A549 (cell line): ENCODE data around the gene CREB1. TPM values are rescaled to one million over a fixed set of nuclear protein-coding genes. Genes with fewer than 3 reads are reported as not detected.
A peak's percentile ranks its signal among the peaks of the same experiment; 100 is the strongest.

Source experiments
- ATAC-seq, 2 experiments: fragments of 200-7000 bp in 1 of 2; fragments of >200 bp in 1 of 2; cut with Nextera tagmentation in 1 of 2; cut with Tn5 transposase in 1 of 2; 3 replicates each; pipeline versions ENCODE4 v1.8.0 to v1.9.1; 2018 to 2020; ENCODE audit warnings: mild to moderate bottlenecking in 1 of 2, moderate library complexity in 1 of 2
- CTCF ChIA-PET: fragments of 300-600 bp; sonication (Branson Sonifier 250); formaldehyde crosslinking; extraction: SDS; loops from one replicate; lab custom pipeline; 2021; ENCODE audit warnings: antibody characterized with exemption, inconsistent platforms; lab: Yijun Ruan, JAX
- POLR2A ChIA-PET: fragments of 350-600 bp; formaldehyde crosslinking; extraction: SDS; loops from one replicate; lab custom pipeline; 2021; ENCODE audit warnings: antibody characterized with exemption, inconsistent platforms; lab: Yijun Ruan, JAX
- DNase-seq, 2 experiments: peaks; one replicate each; pipeline versions ENCODE4 v3.0.0 to v3.0.0-alpha.2; 2011 to 2016; ENCODE audit warnings: low read depth in 1 of 2, low spot score in 1 of 2
- FAIRE-seq: peaks from 2 replicates; lab custom pipeline; 2011; peaks lifted over from hg19 to GRCh38; lab: Jason Lieb, UNC
- H3K27ac ChIP-seq, 2 experiments: fragments of >200 bp; sonication (Bioruptor Twin); formaldehyde crosslinking; 3 replicates each; pipeline ENCODE4 v1.5.1; 2016 to 2017
- H3K4me1 ChIP-seq: fragments of >200 bp; sonication (Bioruptor Twin); formaldehyde crosslinking; 3 replicates; pipeline ENCODE4 v1.6.1; 2016
- H3K4me2 ChIP-seq: fragments of >200 bp; sonication (Bioruptor Twin); formaldehyde crosslinking; 3 replicates; pipeline ENCODE4 v1.6.1; 2016
- H3K4me3 ChIP-seq: fragments of >200 bp; sonication (Bioruptor Twin); formaldehyde crosslinking; 3 replicates; pipeline ENCODE4 v1.5.1; 2016
- H3K9me3 ChIP-seq: fragments of >200 bp; sonication (Bioruptor Twin); formaldehyde crosslinking; 3 replicates; pipeline ENCODE4 v1.6.1; 2016
- CHD4 ChIP-seq: fragments of 200-600 bp; sonication (generic); IDR thresholded peaks from 2 replicates; pipeline ENCODE4 v1.6.1; 2016; ENCODE audit warnings: antibody characterized with exemption, mild to moderate bottlenecking, borderline replicate concordance
- E2F6 ChIP-seq: IDR thresholded peaks from 2 replicates; pipeline ENCODE4 v1.6.1; 2012; ENCODE audit warnings: low read depth, borderline replicate concordance
- EHF ChIP-seq: fragments of 250-450 bp; sonication (Bioruptor Pico); IDR thresholded peaks from 2 replicates; pipeline ENCODE4 v1.5.0; 2020; ENCODE audit warnings: mild to moderate bottlenecking
- EHMT2 ChIP-seq: fragments of 200-600 bp; sonication (generic); IDR thresholded peaks from 2 replicates; pipeline ENCODE4 v1.6.1; 2016; ENCODE audit warnings: antibody characterized with exemption, low read depth, mild to moderate bottlenecking, moderate library complexity
- ESRRA ChIP-seq: fragments of 150-350 bp; IDR thresholded peaks from 2 replicates; pipeline ENCODE4 v1.6.1; 2014; ENCODE audit warnings: mild to moderate bottlenecking, low read length, borderline replicate concordance
- GATA3 ChIP-seq: IDR thresholded peaks from 2 replicates; pipeline ENCODE4 v1.6.1; 2012; ENCODE audit warnings: borderline replicate concordance
- HDAC2 ChIP-seq: fragments of 200-600 bp; sonication (generic); IDR thresholded peaks from 2 replicates; pipeline ENCODE4 v1.6.1; 2016
- HEYL ChIP-seq: fragments of 250-450 bp; sonication (Bioruptor Pico); IDR thresholded peaks from 2 replicates; pipeline ENCODE4 v1.8.0; 2021; ENCODE audit warnings: mild to moderate bottlenecking, moderate library complexity
- JUN ChIP-seq, 2 experiments: fragments of >200 bp; sonication (Bioruptor Twin); formaldehyde crosslinking; IDR thresholded peaks; 2 replicates in 1 of 2; 3 replicates in 1 of 2; pipeline ENCODE4 v1.6.1; 2016 to 2017
- KDM1A ChIP-seq: fragments of 200-600 bp; sonication (generic); IDR thresholded peaks from 2 replicates; pipeline ENCODE4 v1.6.1; 2016; ENCODE audit warnings: low read depth, mild to moderate bottlenecking
- MAZ ChIP-seq: fragments of 150-350 bp; IDR thresholded peaks from 2 replicates; pipeline ENCODE4 v1.6.1; 2014; ENCODE audit warnings: antibody characterized with exemption, low read depth, low read length, borderline replicate concordance
- MYC ChIP-seq: IDR thresholded peaks from 2 replicates; pipeline ENCODE4 v1.6.1; 2012; ENCODE audit warnings: mild to moderate bottlenecking, inconsistent platforms, low read length, improper control_type of control experiment, borderline replicate concordance
- NPAS2 ChIP-seq: fragments of 250-450 bp; sonication (Bioruptor Pico); IDR thresholded peaks from 2 replicates; pipeline ENCODE4 v1.8.0; 2022; ENCODE audit warnings: mild to moderate bottlenecking, moderate library complexity, borderline replicate concordance
- PBX3 ChIP-seq: IDR thresholded peaks from 2 replicates; pipeline ENCODE4 v1.6.1; 2012
- PHF8 ChIP-seq: fragments of 200-600 bp; sonication (generic); IDR thresholded peaks from 2 replicates; pipeline ENCODE4 v1.6.1; 2016; ENCODE audit warnings: low read depth, mild to moderate bottlenecking, antibody characterized with exemption, moderate library complexity, borderline replicate concordance
- POLR2A ChIP-seq: IDR thresholded peaks from 2 replicates; pipeline ENCODE4 v1.6.1; 2012; ENCODE audit warnings: mild to moderate bottlenecking, low read length
- POLR2AphosphoS2 ChIP-seq: conservative IDR thresholded peaks from 2 replicates; pipeline ENCODE4 v1.6.1; 2012; ENCODE audit warnings: low read length, improper control_type of control experiment, inconsistent platforms
- RARB ChIP-seq: fragments of 250-450 bp; sonication (Bioruptor Pico); IDR thresholded peaks from 2 replicates; pipeline ENCODE4 v1.8.0; 2021; ENCODE audit warnings: mild to moderate bottlenecking, moderate library complexity
- RFX5 ChIP-seq: fragments of 450-650 bp; IDR thresholded peaks from 2 replicates; pipeline ENCODE4 v1.7.1; 2014; ENCODE audit warnings: antibody characterized with exemption, mild to moderate bottlenecking, moderate library complexity
- TFCP2L1 ChIP-seq: fragments of 250-450 bp; sonication (Bioruptor Pico); IDR thresholded peaks from 2 replicates; pipeline ENCODE4 v1.5.0; 2021; ENCODE audit warnings: mild to moderate bottlenecking
- TP53 ChIP-seq: fragments of 250-450 bp; sonication (Bioruptor Pico); IDR thresholded peaks from 2 replicates; pipeline ENCODE4 v1.5.0; 2021; ENCODE audit warnings: mild to moderate bottlenecking, moderate library complexity
- USF2 ChIP-seq: fragments of 450-650 bp; IDR thresholded peaks from 2 replicates; pipeline ENCODE4 v1.6.1; 2014; ENCODE audit warnings: antibody characterized with exemption
- WGBS: methylation state at CpG from one replicate; pipeline ENCODE4 v1.1.6; 2017; ENCODE audit errors: missing lambda C conversion rate; 5-methylcytosine and 5-hydroxymethylcytosine counted together
- polyA plus RNA-seq, 4 experiments: library from polyadenylated mRNA; depleted of rRNA in 3 of 4; stranded (reverse); fragments of >200 nt; fragmentation: RNase III in 1 of 4; extraction: RNeasy Plus Mini Kit Qiagen cat#74134 plus additional on column Dnase treatment in 1 of 4; gene quantifications; 2 replicates in 3 of 4; 3 replicates in 1 of 4; pipeline ENCODE4 v1.2.3, GENCODE V29; 2011 to 2017
- TF ChIP-seq, protein P1 (sequence below): fragments of 200-600 bp; sonication (generic); IDR thresholded peaks from 2 replicates; pipeline ENCODE4 v1.6.1; 2016; ENCODE audit warnings: antibody characterized with exemption, mild to moderate bottlenecking, moderate library complexity
- TF ChIP-seq, protein P2 (sequence below): fragments of 250-450 bp; sonication (Bioruptor Pico); IDR thresholded peaks from 2 replicates; pipeline ENCODE4 v1.5.0; 2020; ENCODE audit warnings: low read depth, mild to moderate bottlenecking, moderate library complexity

Gene CREB1
- polyA plus RNA-seq, 2 of the 4 experiments (the other 2 are of a cell fraction) = 14.3 to 42.5 TPM

DNA sequence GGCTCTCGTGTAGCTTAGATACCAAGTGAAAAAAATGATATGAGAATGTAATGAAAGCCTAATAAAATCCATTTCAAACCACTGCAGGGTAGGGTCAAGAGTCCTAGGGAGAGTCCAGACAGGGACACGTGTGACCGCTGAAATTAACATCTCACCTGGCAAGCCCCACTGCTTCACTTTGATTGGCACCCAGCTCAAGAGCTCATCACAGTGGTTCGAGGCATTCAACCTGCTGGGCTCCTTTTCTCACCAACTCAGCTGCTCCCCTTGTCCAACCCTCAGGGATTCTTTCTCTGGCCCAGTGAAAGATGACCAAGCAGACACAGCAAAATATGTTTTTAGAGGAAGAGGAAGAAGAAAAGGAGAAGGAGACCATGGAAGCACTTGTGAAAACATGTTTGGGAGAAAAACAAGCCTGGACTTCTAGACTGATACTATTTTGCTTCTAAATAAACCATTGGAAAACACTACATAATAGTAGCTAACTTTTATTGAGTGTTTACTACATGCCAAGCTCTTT is 49.2 kb upstream of the CREB1 start:
- CTCF ChIA-PET = interaction anchor here (0.5 to 1.6 kb wide), 6 partner anchors 8 to 1260 kb away, joined by 3 to 5 read pairs (median 4); no protein-coding TSS in a partner anchor
- no peak for FAIRE-seq
- H3K4me1 ChIP-seq = peaks cover 32% of the 10 kb centered on the region
- 67% methylated on average over 4 of the region's 4 CpGs for WGBS
- POLR2A ChIA-PET = interaction anchor here (1.5 kb wide), 1 partner anchor 49 kb away, joined by 3 read pairs; the partner anchor contains the start of gene CREB1
- no peak for DNase-seq
- TF ChIP-seq HDAC2 (no peak), PBX3 (no peak), EHF (CRISPR knock-in tag) (no peak), TP53 (CRISPR knock-in tag) (no peak), MYC (no peak), HEYL (CRISPR knock-in tag) (no peak), POLR2AphosphoS2 (no peak), KDM1A (no peak), E2F6 (no peak), EHMT2 (no peak), CHD4 (no peak), ESRRA (no peak)
- TF ChIP-seq, all 56 proteins: peak for 0
- no peaks in the 10 kb centered on the region for H3K9me3 ChIP-seq
- H3K27ac ChIP-seq = no peak overlapping the region
- no peak for ATAC-seq
- H3K4me2 ChIP-seq = no peak overlapping the region
- no peak overlapping the region for H3K4me3 ChIP-seq

DNA sequence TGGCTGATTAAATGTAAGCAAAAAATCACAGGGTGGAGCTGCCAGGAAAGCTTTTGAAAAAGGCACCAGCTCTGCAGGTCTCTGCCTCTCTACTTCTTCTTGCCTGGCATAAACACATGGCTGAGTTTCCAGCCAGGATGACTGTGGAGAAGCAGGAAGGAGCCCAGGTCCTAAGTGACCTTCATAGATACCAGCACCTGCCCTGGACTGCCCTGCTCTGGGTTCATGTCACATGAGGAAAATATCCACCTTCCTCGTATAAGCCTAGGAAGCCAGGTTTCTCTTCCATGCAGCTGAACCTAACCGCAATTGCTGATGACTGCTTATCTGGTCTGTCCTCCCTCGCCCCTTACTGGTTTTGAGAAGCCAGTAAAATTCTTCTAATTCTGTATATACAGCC is 47.8 kb upstream of the CREB1 start:
- no peak for DNase-seq
- Histone ChIP-seq H3K4me3 (no peak overlapping the region), H3K27ac (no peak overlapping the region), H3K4me2 (peak overlapping the region; percentile 2; the same call in 2 of the 3 replicates), H3K9me3 (no peaks in the 10 kb centered on the region), H3K4me1 (peaks cover 32% of the 10 kb centered on the region)
- TF ChIP-seq JUN (IDR thresholded peaks at IDR 0.05) = no peak
- no peak for TF ChIP-seq PHF8
- TF ChIP-seq, protein P1, sequence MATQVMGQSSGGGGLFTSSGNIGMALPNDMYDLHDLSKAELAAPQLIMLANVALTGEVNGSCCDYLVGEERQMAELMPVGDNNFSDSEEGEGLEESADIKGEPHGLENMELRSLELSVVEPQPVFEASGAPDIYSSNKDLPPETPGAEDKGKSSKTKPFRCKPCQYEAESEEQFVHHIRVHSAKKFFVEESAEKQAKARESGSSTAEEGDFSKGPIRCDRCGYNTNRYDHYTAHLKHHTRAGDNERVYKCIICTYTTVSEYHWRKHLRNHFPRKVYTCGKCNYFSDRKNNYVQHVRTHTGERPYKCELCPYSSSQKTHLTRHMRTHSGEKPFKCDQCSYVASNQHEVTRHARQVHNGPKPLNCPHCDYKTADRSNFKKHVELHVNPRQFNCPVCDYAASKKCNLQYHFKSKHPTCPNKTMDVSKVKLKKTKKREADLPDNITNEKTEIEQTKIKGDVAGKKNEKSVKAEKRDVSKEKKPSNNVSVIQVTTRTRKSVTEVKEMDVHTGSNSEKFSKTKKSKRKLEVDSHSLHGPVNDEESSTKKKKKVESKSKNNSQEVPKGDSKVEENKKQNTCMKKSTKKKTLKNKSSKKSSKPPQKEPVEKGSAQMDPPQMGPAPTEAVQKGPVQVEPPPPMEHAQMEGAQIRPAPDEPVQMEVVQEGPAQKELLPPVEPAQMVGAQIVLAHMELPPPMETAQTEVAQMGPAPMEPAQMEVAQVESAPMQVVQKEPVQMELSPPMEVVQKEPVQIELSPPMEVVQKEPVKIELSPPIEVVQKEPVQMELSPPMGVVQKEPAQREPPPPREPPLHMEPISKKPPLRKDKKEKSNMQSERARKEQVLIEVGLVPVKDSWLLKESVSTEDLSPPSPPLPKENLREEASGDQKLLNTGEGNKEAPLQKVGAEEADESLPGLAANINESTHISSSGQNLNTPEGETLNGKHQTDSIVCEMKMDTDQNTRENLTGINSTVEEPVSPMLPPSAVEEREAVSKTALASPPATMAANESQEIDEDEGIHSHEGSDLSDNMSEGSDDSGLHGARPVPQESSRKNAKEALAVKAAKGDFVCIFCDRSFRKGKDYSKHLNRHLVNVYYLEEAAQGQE = no peak
- no peak for TF ChIP-seq POLR2A
- no peak for TF ChIP-seq RFX5
- CTCF ChIA-PET = interaction anchor here (1.3 to 1.5 kb wide), 2 partner anchors 9 to 682 kb away, joined by 4 to 5 read pairs; no protein-coding TSS in a partner anchor
- WGBS = 74% methylated on average over 3 of the region's 3 CpGs
- FAIRE-seq = no peak
- peak in 1 of 2 experiments; percentile 39; a peak in 2 of 6 replicates for ATAC-seq
- POLR2A ChIA-PET = interaction anchor here (1.5 kb wide), 1 partner anchor 48 kb away, joined by 3 read pairs; the partner anchor contains the start of gene CREB1

GRCh38 chr2:207482630-207483029 is 47.1 kb upstream of the CREB1 start:
- FAIRE-seq = peak; percentile 43
- ChIA-PET CTCF (no interaction called here), POLR2A (no interaction called here)
- no peak for TF ChIP-seq MAZ
- no peak for TF ChIP-seq RARB (CRISPR knock-in tag)
- no peak for TF ChIP-seq E2F6
- no peak for TF ChIP-seq PBX3
- TF ChIP-seq, protein P2, sequence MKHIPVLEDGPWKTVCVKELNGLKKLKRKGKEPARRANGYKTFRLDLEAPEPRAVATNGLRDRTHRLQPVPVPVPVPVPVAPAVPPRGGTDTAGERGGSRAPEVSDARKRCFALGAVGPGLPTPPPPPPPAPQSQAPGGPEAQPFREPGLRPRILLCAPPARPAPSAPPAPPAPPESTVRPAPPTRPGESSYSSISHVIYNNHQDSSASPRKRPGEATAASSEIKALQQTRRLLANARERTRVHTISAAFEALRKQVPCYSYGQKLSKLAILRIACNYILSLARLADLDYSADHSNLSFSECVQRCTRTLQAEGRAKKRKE (CRISPR knock-in tag) = no peak
- TF ChIP-seq NPAS2 (CRISPR knock-in tag) = no peak
- TF ChIP-seq JUN (IDR thresholded peaks at IDR 0.05) = no peak
- no peak for TF ChIP-seq TFCP2L1 (CRISPR knock-in tag)
- TF ChIP-seq USF2 = no peak
- TF ChIP-seq GATA3 = no peak

More at GRCh38 chr2:207482630-207483029, 47.1 kb upstream of the CREB1 start:
- no peaks in the 10 kb centered on the region for H3K9me3 ChIP-seq
- no peak overlapping the region for H3K4me3 ChIP-seq
- no peak overlapping the region for H3K27ac ChIP-seq
- H3K4me1 ChIP-seq = peaks cover 36% of the 10 kb centered on the region
- H3K4me2 ChIP-seq = peak overlapping the region; percentile 15; the same call in 2 of the 3 replicates
- ATAC-seq (peak in 1 of 2 experiments; percentile 43; a peak in 1 of 6 replicates), DNase-seq (no peak)
- WGBS = 24% methylated on average over 3 of the region's 3 CpGs
